ENCODE data around the gene IGFBP5. TPM values are rescaled to one million over a fixed set of nuclear protein-coding genes. Genes with fewer than 3 reads are reported as not detected.
A peak's percentile ranks its signal among the peaks of the same experiment; 100 is the strongest.

IGFBP5 gene
- total and polyA plus RNA-seq, 9 of the 15 experiments (the other 6 are each of a cell fraction or from before 2014, with no cell fraction given): 0.01 to 1.9 (median 0.03) TPM; not detected in 6

GRCh38 chr2:216683846-216684245 is 11.5 kb downstream of the IGFBP5 start (continued):
- TF ChIP-seq FOXP4 (CRISPR knock-in tag; IDR thresholded peaks at IDR 0.05; ENCODE audit: borderline replicate concordance): no peak

GRCh38 chr2:216681683-216682082 is 13.7 kb downstream of the IGFBP5 start:
- H3K9ac ChIP-seq (ENCODE audit: insufficient read depth in 1 of 2, low read depth in 2 of 2, low read length in 2 of 2): no peak overlapping the region; a peak in 1 of 4 replicates
- DNase-seq (ENCODE audit: extremely low read depth in 1 of 4, low spot score in 3 of 4) (peak in 2 of 4 experiments; percentile 30 to 53), FAIRE-seq (peak; percentile 78), ATAC-seq (peak; percentile 34; the same call in 1 of the 3 replicates)
- H3K27ac ChIP-seq (ENCODE audit: extremely low read depth, low read depth, low read length): peak overlapping the region; percentile 47; the same call in 1 of the 3 replicates
- BruUV-seq (replicated peaks): no TSS peak
- no peak overlapping the region for H3K4me3 ChIP-seq
- H4K20me1 ChIP-seq (replicated peaks; ENCODE audit: control insufficient read depth, insufficient read depth, low read length): no peaks in the 10 kb centered on the region
- H3K4me1 ChIP-seq (replicated peaks in 1 of 2; ENCODE audit: control insufficient read depth in 2 of 2, insufficient read depth in 2 of 2, low read length in 2 of 2): peaks cover 17% of the 10 kb centered on the region in 2 experiments
- no peaks in the 10 kb centered on the region for H3K36me3 ChIP-seq (ENCODE audit: control insufficient read depth, insufficient read depth, low read length)
- intact Hi-C loops (cut with micrococcal nuclease): loop anchor here (5.0 kb wide), 3 partner anchors 486 to 1031 kb away; no protein-coding TSS in a partner anchor
- WGBS (ENCODE audit: insufficient coverage, low coverage, missing lambda C conversion rate): 0% methylated on average over 2 of the region's 2 CpGs
- ChIA-PET CTCF (ENCODE audit: low intra/inter-chr PET ratio) (interaction anchor here (0.7 to 1.0 kb wide), 2 partner anchors 485 to 829 kb away, joined by 3 to 4 read pairs; no protein-coding TSS in a partner anchor), POLR2A (interaction anchor here (0.6 kb wide), 1 partner anchor 357 kb away, joined by 3 read pairs; no protein-coding TSS in a partner anchor)
- no peaks in the 10 kb centered on the region for H3K27me3 ChIP-seq (ENCODE audit: control insufficient read depth in 2 of 2, insufficient read depth in 2 of 2, low read length in 2 of 2)
- in situ Hi-C loops (cut with MboI): loop anchor here (5.0 to 25.0 kb wide), 3 partner anchors 486 to 1031 kb away; no protein-coding TSS in a partner anchor
- no peaks in the 10 kb centered on the region for H3K79me2 ChIP-seq (ENCODE audit: control insufficient read depth, insufficient read depth, low read length)
- H3K4me2 ChIP-seq (ENCODE audit: insufficient read depth, low read length): peak overlapping the region; percentile 45; the same call in 1 of the 2 replicates
- no peaks in the 10 kb centered on the region for H3K9me1 ChIP-seq (ENCODE audit: control insufficient read depth, insufficient read depth, low read length)
- no peaks in the 10 kb centered on the region for H3K9me3 ChIP-seq (replicated peaks; ENCODE audit: control insufficient read depth, insufficient read depth, low read depth, low read length)
- H2AFZ ChIP-seq (ENCODE audit: low read depth, low read length): peak overlapping the region; percentile 55; the same call in 1 of the 2 replicates
- TF ChIP-seq NCOR1 (IDR thresholded peaks at IDR 0.05) (peak; percentile 17; the same call in 1 of the 2 replicates), NR2C2 (CRISPR knock-in tag; IDR thresholded peaks at IDR 0.05) (no peak), NR2C2 (tag; IDR thresholded peaks at IDR 0.05) (peak; percentile 76), ZNF398 (CRISPR knock-in tag; IDR thresholded peaks at IDR 0.05) (no peak), TAF1 (IDR thresholded peaks at IDR 0.05; ENCODE audit: control insufficient read depth, extremely low read depth, insufficient read depth, low read length, severe bottlenecking) (no peak), EP300 (IDR thresholded peaks at IDR 0.05; ENCODE audit: low read length) (peak; percentile 40; the same call in 1 of the 2 replicates), HNRNPK (IDR thresholded peaks at IDR 0.05; ENCODE audit: low read depth, low read length, poor library complexity, severe bottlenecking) (no peak), GABPB2 (CRISPR knock-in tag; conservative IDR thresholded peaks at IDR 0.05) (no peak), ESRRB (CRISPR knock-in tag; IDR thresholded peaks at IDR 0.05; ENCODE audit: borderline replicate concordance) (no peak), ZBTB26 (CRISPR knock-in tag; IDR thresholded peaks at IDR 0.05) (no peak), MXD1 (CRISPR knock-in tag; IDR thresholded peaks at IDR 0.05; ENCODE audit: borderline replicate concordance, poor library complexity, severe bottlenecking) (no peak)

Data from K562 (cell line).